Measurements from ENCODE around the gene WWC2.

WWC2 gene

GRCh38 chr4:183205193-183205592 is 106.1 kb downstream of the WWC2 start:
- DNase-seq: no peak

GRCh38 chr4:183205709-183206108 is 106.7 kb downstream of the WWC2 start:
- DNase-seq: no peak

GRCh38 chr4:183211533-183211932 is 112.5 kb downstream of the WWC2 start:
- DNase-seq: no peak

- no peak for DNase-seq
These were observed 114.9 kb downstream of the WWC2 start for GRCh38 chr4:183213996-183214395.

GRCh38 chr4:183214912-183215488 is 115.9 kb downstream of the WWC2 start:
- no peak for DNase-seq

- no peak for DNase-seq
These were observed 121.2 kb downstream of the WWC2 start for GRCh38 chr4:183220236-183220635.

GRCh38 chr4:183223053-183223452 is 124.0 kb downstream of the WWC2 start:
- DNase-seq: no peak

GRCh38 chr4:183229397-183229796 is 130.3 kb downstream of the WWC2 start:
- no peak for DNase-seq

- DNase-seq: no peak
These were observed 141.7 kb downstream of the WWC2 start for GRCh38 chr4:183240581-183241321.

- no peak for DNase-seq
These were observed 142.2 kb downstream of the WWC2 start for GRCh38 chr4:183241322-183241640.

- no peak for DNase-seq
These were observed 142.7 kb downstream of the WWC2 start for GRCh38 chr4:183241721-183242151.

GRCh38 chr4:183242291-183242690 is 143.2 kb downstream of the WWC2 start:
- DNase-seq: no peak

- DNase-seq: no peak
These were observed 145.0 kb downstream of the WWC2 start for GRCh38 chr4:183244019-183244418.

GRCh38 chr4:183244506-183244905 is 145.4 kb downstream of the WWC2 start:
- DNase-seq: no peak

- no peak for DNase-seq
These were observed 149.1 kb downstream of the WWC2 start for GRCh38 chr4:183248201-183248600.

GRCh38 chr4:183249854-183250253 is 150.8 kb downstream of the WWC2 start:
- DNase-seq: peak in 1 of 2 experiments; percentile 7

GRCh38 chr4:183250831-183251230 is 151.8 kb downstream of the WWC2 start:
- no peak for DNase-seq

- DNase-seq: no peak
These were observed 153.9 kb downstream of the WWC2 start for GRCh38 chr4:183252959-183253358.

GRCh38 chr4:183253451-183253850 is 154.4 kb downstream of the WWC2 start:
- no peak for DNase-seq

- DNase-seq: no peak
These were observed 155.1 kb downstream of the WWC2 start for GRCh38 chr4:183254162-183254561.

GRCh38 chr4:183255487-183255886 is 156.4 kb downstream of the WWC2 start:
- no peak for DNase-seq

- no peak for DNase-seq
These were observed 157.3 kb downstream of the WWC2 start for GRCh38 chr4:183256343-183256742.

- peak; percentile 25 to 36 for DNase-seq
These were observed 157.8 kb downstream of the WWC2 start for GRCh38 chr4:183256756-183257385.

- no peak for DNase-seq
These were observed 158.8 kb downstream of the WWC2 start for GRCh38 chr4:183257808-183258207.

All from activated CD4-positive, alpha-beta T cell treated with anti-CD3 and anti-CD28 coated beads, Interleukin-2, amount 50 U/mL, for 4 hours (primary cell).